HCT116 (cell line): ENCODE measurements around the gene PPIL4. TPM values are rescaled to one million over a fixed set of nuclear protein-coding genes. Genes with fewer than 3 reads are reported as not detected.
A peak's percentile ranks its signal among the peaks of the same experiment; 100 is the strongest.

ENCODE experiments used
- ATAC-seq: fragments of 200-7000 bp; cut with Tn5 transposase; 2 replicates; pipeline ENCODE4 v1.9.1; 2020; ENCODE audit warnings: mild to moderate bottlenecking, moderate library complexity
- BruUV-seq: library from RNA; stranded (reverse); fragments of 400-500 nt; replicated peaks from 2 replicates; lab custom pipeline; 2021; lab: Mats Ljungman, UMichigan
- CTCF ChIA-PET: fragments of 300-600 bp; sonication (Branson Sonifier 250); formaldehyde crosslinking; loops from one replicate; lab custom pipeline; 2021; ENCODE audit warnings: antibody characterized with exemption; lab: Charles Lee
- POLR2A ChIA-PET: fragments of 300-600, 350-600 bp; sonication (Branson Sonifier 250); formaldehyde crosslinking; loops from one replicate; lab custom pipeline; 2021; ENCODE audit warnings: antibody characterized with exemption; lab: Charles Lee
- RAD21 ChIA-PET, 2 experiments: fragments of 300-600 bp; sonication (Branson Sonifier 250); formaldehyde crosslinking; loops; one replicate each; lab custom pipeline; 2023; ENCODE audit warnings: low total read pairs in 2 of 2; ENCODE audit not compliant: uncharacterized antibody in 2 of 2, unreplicated experiment in 2 of 2, low non-redundant PET in 1 of 2; lab: Charles Lee
- DNase-seq: peaks from one replicate; pipeline ENCODE4 v3.0.0-alpha.2; 2010; ENCODE audit warnings: low read depth, low spot score
- H2AFZ ChIP-seq: fragments of 200-600 bp; shearing (Covaris generic), sonication (generic); 2 replicates; pipeline ENCODE4 v1.6.1; 2017; ENCODE audit warnings: low read depth, mixed run types, mixed read lengths, antibody characterized with exemption, low read length; ENCODE audit not compliant: poor library complexity, severe bottlenecking
- H3K27ac ChIP-seq: 2 replicates; pipeline ENCODE4 v1.5.1; 2012; ENCODE audit warnings: low read depth, low read length
- H3K27me3 ChIP-seq: fragments of 200-600 bp; sonication (generic); 2 replicates; pipeline ENCODE4 v1.6.1; 2016; ENCODE audit warnings: mixed run types, low read length, mixed read lengths; ENCODE audit not compliant: insufficient read depth
- H3K36me3 ChIP-seq, 2 experiments: fragments of 200-500 bp in 1 of 2; fragments of 200-600 bp in 1 of 2; sonication (Bioruptor generic) in 1 of 2; sonication (generic) in 1 of 2; 2 replicates each; pipeline versions ENCODE4 v1.5.1 to v1.6.1; 2014 to 2016; ENCODE audit warnings: low read length in 2 of 2, inconsistent platforms in 1 of 2, mixed read lengths in 1 of 2, mixed run types in 1 of 2; ENCODE audit not compliant: insufficient read depth in 2 of 2, control insufficient read depth in 1 of 2
- H3K4me1 ChIP-seq, 2 experiments: fragments of 200-600 bp in 1 of 2; sonication (generic) in 1 of 2; 2 replicates each; pipeline versions ENCODE4 v1.5.1 to v1.6.1; 2012 to 2017; ENCODE audit warnings: low read length in 2 of 2, inconsistent platforms in 1 of 2, mild to moderate bottlenecking in 1 of 2, mixed read lengths in 1 of 2, mixed run types in 1 of 2, moderate library complexity in 1 of 2; ENCODE audit not compliant: insufficient read depth in 2 of 2, control insufficient read depth in 1 of 2
- H3K4me2 ChIP-seq: fragments of 200-600 bp; sonication (generic); 2 replicates; pipeline ENCODE4 v1.6.1; 2017; ENCODE audit warnings: mixed run types, low read length, mixed read lengths
- H3K4me3 ChIP-seq, 2 experiments: fragments of 200-600 bp in 1 of 2; sonication (generic) in 1 of 2; replicated peaks in 1 of 2; 2 replicates each; pipeline ENCODE4 v1.5.1; 2011 to 2016; ENCODE audit warnings: low read length in 2 of 2, control low read depth in 1 of 2, low read depth in 1 of 2, mild to moderate bottlenecking in 1 of 2, mixed read lengths in 1 of 2, mixed run types in 1 of 2
- H3K79me2 ChIP-seq: fragments of 200-600 bp; sonication (generic); 2 replicates; pipeline ENCODE4 v1.6.1; 2017; ENCODE audit warnings: mild to moderate bottlenecking, mixed run types, low read length, moderate library complexity, mixed read lengths; ENCODE audit not compliant: insufficient read depth
- H3K9ac ChIP-seq: fragments of 200-600 bp; sonication (generic); 2 replicates; pipeline ENCODE4 v1.6.1; 2016; ENCODE audit warnings: low read length, mixed read lengths
- H3K9me2 ChIP-seq: fragments of 200-600 bp; sonication (generic), shearing (Covaris generic); 2 replicates; pipeline ENCODE4 v1.6.1; 2017; ENCODE audit warnings: mixed run types, mild to moderate bottlenecking, moderate library complexity; ENCODE audit not compliant: insufficient read depth
- H3K9me3 ChIP-seq, 2 experiments: fragments of 200-500 bp in 1 of 2; fragments of 200-600 bp in 1 of 2; sonication (Bioruptor generic) in 1 of 2; sonication (generic) in 1 of 2; 2 replicates each; pipeline ENCODE4 v1.6.1; 2014 to 2017; ENCODE audit warnings: low read length in 2 of 2, mixed read lengths in 2 of 2, inconsistent platforms in 1 of 2, low read depth in 1 of 2, mild to moderate bottlenecking in 1 of 2, mixed run types in 1 of 2, moderate library complexity in 1 of 2; ENCODE audit not compliant: control insufficient read depth in 1 of 2, insufficient read depth in 1 of 2
- H4K20me1 ChIP-seq: fragments of 200-600 bp; sonication (generic), shearing (Covaris generic); 2 replicates; pipeline ENCODE4 v1.6.1; 2017; ENCODE audit warnings: mixed run types, mild to moderate bottlenecking, moderate library complexity; ENCODE audit not compliant: insufficient read depth
- CTCF ChIP-seq, 3 experiments: fragments of 200-600 bp in 1 of 3; sonication (generic) in 1 of 3; IDR thresholded peaks in 2 of 3; conservative IDR thresholded peaks in 1 of 3; 2 replicates each; pipeline ENCODE4 v1.5.1; 2012 to 2017; ENCODE audit warnings: low read depth in 2 of 3, low read length in 2 of 3, antibody characterized with exemption in 1 of 3, borderline replicate concordance in 1 of 3, control low read depth in 1 of 3, mild to moderate bottlenecking in 1 of 3, mixed read lengths in 1 of 3, mixed run types in 1 of 3, moderate library complexity in 1 of 3; ENCODE audit not compliant: insufficient read depth in 1 of 3
- EGR1 ChIP-seq: IDR thresholded peaks from 2 replicates; pipeline ENCODE4 v1.6.1; 2012; ENCODE audit warnings: low read depth
- ELF1 ChIP-seq: IDR thresholded peaks from 2 replicates; pipeline ENCODE4 v1.6.1; 2012; ENCODE audit warnings: low read depth, borderline replicate concordance
- EZH2 ChIP-seq: fragments of 200-600 bp; sonication (generic); IDR thresholded peaks from 2 replicates; pipeline ENCODE4 v1.6.1; 2017; ENCODE audit warnings: antibody characterized with exemption, mixed run types
- MAX ChIP-seq: IDR thresholded peaks from 2 replicates; pipeline ENCODE4 v1.6.1; 2012
- POLR2AphosphoS5 ChIP-seq: IDR thresholded peaks from 2 replicates; pipeline ENCODE4 v1.6.1; 2011; ENCODE audit warnings: mild to moderate bottlenecking, low read depth, low read length, moderate library complexity
- TCF7L2 ChIP-seq: IDR thresholded peaks from 2 replicates; pipeline ENCODE4 v1.7.0; 2011; ENCODE audit warnings: borderline replicate concordance, inconsistent platforms; ENCODE audit not compliant: insufficient read depth, insufficient read length; ENCODE audit errors: extremely low read depth
- ZFX ChIP-seq: fragments of 450-650 bp; IDR thresholded peaks from 2 replicates; pipeline ENCODE4 v1.6.1; 2017
- intact Hi-C: fragments of 100-400 bp; cut with micrococcal nuclease; formaldehyde crosslinking; loops from 2 replicates; pipeline ENCODE4 v1.10.0; 2022
- total RNA-seq: library from RNA; stranded (reverse); gene quantifications from one replicate; pipeline ENCODE4 v1.2.1, GENCODE V29; 2021; ENCODE audit not compliant: unreplicated experiment

PPIL4 gene
- total RNA-seq, 1 experiment from 2014 or later: 31.0 TPM

DNA sequence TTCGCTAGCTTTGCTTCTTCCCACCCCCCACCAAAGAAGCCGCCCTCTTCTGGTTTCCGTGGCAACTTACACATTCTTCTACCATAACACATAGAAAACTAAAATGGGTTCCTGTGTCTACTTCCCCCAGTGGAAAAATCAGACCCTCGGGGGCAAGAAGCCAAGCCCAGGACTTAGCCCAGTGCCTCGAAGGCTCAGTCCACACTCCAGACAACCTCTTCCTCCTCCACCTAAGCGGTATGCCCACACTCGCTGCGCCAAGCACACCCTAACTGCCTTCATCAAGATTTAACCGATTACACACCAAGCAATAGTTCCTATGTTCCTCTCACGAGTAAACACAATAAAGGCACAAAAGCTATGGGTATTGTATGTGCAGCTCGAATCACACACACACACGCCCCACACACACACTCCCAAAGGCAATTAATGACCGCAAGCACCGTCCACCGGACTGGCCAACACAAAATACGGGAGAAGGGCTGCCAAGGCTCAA is 537 bp downstream of the PPIL4 start:
- TSS peak; percentile 61 for BruUV-seq
- ATAC-seq (peak; percentile 41), DNase-seq (no peak)
- Histone ChIP-seq H3K36me3 (no peaks in the 10 kb centered on the region; a peak in 2 of 4 replicates), H3K79me2 (peaks cover 54% of the 10 kb centered on the region), H3K9ac (peak overlapping the region; percentile 98), H3K4me3 (peak overlapping the region; percentile 66 to 96), H3K4me1 (peaks cover 5 to 21% of the 10 kb centered on the region in 2 experiments; a peak in 3 of 4 replicates), H3K4me2 (peak overlapping the region; percentile 79), H4K20me1 (no peaks in the 10 kb centered on the region), H2AFZ (no peak overlapping the region)
- CTCF ChIA-PET: interaction anchor here (0.7 to 1.8 kb wide), 4 partner anchors 15 to 21 kb away, joined by 3 to 7 read pairs (median 4); partner anchors contain the start of gene GINM1
- TF ChIP-seq TCF7L2 (peak; percentile 66), MAX (no peak), EGR1 (no peak), ZFX (no peak), POLR2AphosphoS5 (no peak), EZH2 (no peak), ELF1 (no peak), CTCF (IDR thresholded peaks at IDR 0.05 in 2 of 3, conservative IDR thresholded peaks at IDR 0.05 in 1 of 3; ENCODE audit: borderline replicate concordance in 1 of 3, insufficient read depth in 1 of 3, low read depth in 2 of 3, low read length in 2 of 3) (peak in 1 of 3 experiments; percentile 24; a peak in 1 of 6 replicates)
- TF ChIP-seq, all 23 proteins: peak for 2
- H3K27ac ChIP-seq: peak overlapping the region; percentile 89
- intact Hi-C loops: no loop called here
- ChIA-PET RAD21 (interaction anchor here in 1 of 2 experiments (0.5 kb wide), 1 partner anchor 21 kb away, joined by 3 read pairs; the partner anchor contains the start of gene GINM1), POLR2A (no interaction called here)
- H3K9me2 ChIP-seq: no peaks in the 10 kb centered on the region
- H3K9me3 ChIP-seq: no peaks in the 10 kb centered on the region
- no peaks in the 10 kb centered on the region; the same call in 1 of the 2 replicates for H3K27me3 ChIP-seq
